Bronchial epithelial cell (primary cell): ENCODE data around the gene UCN3. TPM values are rescaled to one million over a fixed set of nuclear protein-coding genes. Genes with fewer than 3 reads are reported as not detected.

Experiments used
- DNase-seq: peaks from one replicate; pipeline ENCODE4 v3.0.0-alpha.2; 2010; ENCODE audit warnings: low read depth
- FAIRE-seq: peaks from 2 replicates; lab custom pipeline; 2011; peaks lifted over from hg19 to GRCh38; lab: Jason Lieb, UNC
- H3K27me3 ChIP-seq: 2 replicates; pipeline ENCODE4 v1.5.1; 2011; ENCODE audit warnings: low read length; ENCODE audit not compliant: control insufficient read depth, insufficient read depth
- H3K36me3 ChIP-seq: 2 replicates; pipeline ENCODE4 v1.5.1; 2011; ENCODE audit warnings: low read length; ENCODE audit not compliant: control insufficient read depth, insufficient read depth
- H3K4me3 ChIP-seq: 2 replicates; pipeline ENCODE4 v1.5.1; 2011; ENCODE audit warnings: mild to moderate bottlenecking, low read depth, low read length, control low read depth
- CTCF ChIP-seq: IDR thresholded peaks from 2 replicates; pipeline ENCODE4 v1.5.1; 2011; ENCODE audit warnings: mild to moderate bottlenecking, moderate library complexity, low read length, control low read depth, inconsistent platforms; ENCODE audit not compliant: insufficient read depth, severe bottlenecking
- total RNA-seq: library from RNA; depleted of rRNA; stranded (reverse); fragments of >200 nt; gene quantifications from 2 replicates; pipeline ENCODE4 v1.2.1, GENCODE V29; 2014

Gene UCN3
- total RNA-seq, 1 donor from 2014 or later = not detected

- FAIRE-seq = no peak
Observed at GRCh38 chr10:5395168-5395567, 30.4 kb downstream of the UCN3 start.

GRCh38 chr10:5396556-5397300 lies 32.0 kb downstream of the UCN3 start:
- no peak for TF ChIP-seq CTCF
- no peaks in the 10 kb centered on the region for H3K27me3 ChIP-seq
- DNase-seq (no peak), FAIRE-seq (no peak)
- no peak overlapping the region for H3K4me3 ChIP-seq
- H3K36me3 ChIP-seq = no peaks in the 10 kb centered on the region

More at GRCh38 chr10:5395168-5395567, 30.4 kb downstream of the UCN3 start:
- no peak for TF ChIP-seq CTCF
- Histone ChIP-seq H3K27me3 (no peaks in the 10 kb centered on the region), H3K36me3 (no peaks in the 10 kb centered on the region), H3K4me3 (no peak overlapping the region)
- DNase-seq = no peak

- no peaks in the 10 kb centered on the region for H3K36me3 ChIP-seq
- DNase-seq (no peak), FAIRE-seq (no peak)
- no peak overlapping the region for H3K4me3 ChIP-seq
- no peaks in the 10 kb centered on the region for H3K27me3 ChIP-seq
- no peak for TF ChIP-seq CTCF
Observed at GRCh38 chr10:5399332-5399731, 34.6 kb downstream of the UCN3 start.

DNA sequence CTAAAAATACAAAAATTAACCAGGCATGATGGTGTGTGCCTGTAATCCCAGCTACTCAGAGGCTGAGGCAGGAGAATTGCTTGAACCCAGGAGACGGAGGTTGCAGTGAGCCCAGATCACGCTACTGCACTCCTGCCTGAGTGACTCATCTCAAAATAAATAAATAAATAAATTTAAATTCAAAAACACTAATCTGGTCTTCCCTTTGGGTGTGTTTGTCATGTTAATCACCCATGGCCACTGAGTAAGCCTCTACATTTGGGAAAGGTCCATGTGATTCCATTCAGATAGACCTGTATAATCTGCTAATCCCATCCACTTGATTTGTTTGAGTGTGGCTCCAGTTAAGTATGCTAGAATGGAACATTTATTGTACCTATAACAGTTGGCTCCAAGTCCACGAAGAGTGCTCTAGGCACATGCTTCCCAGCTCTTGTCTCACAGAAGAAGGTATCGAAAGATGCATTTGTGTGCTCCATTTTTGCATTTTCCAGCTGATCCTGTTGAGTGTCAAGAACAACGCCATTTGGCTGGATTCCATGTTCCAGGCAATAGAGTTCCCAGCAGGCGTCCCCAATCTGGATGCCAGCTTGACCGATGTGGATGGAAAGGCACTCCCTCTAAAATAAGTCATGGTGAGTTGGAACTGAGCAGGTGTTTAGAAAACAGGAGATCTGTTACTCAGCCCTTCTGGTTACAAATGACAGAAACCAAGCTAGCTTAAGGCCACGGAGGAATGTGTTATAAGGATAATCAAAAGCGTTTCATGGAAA lies 35.9 kb downstream of the UCN3 start:
- Histone ChIP-seq H3K4me3 (no peak overlapping the region), H3K27me3 (no peaks in the 10 kb centered on the region), H3K36me3 (no peaks in the 10 kb centered on the region)
- DNase-seq = no peak
- FAIRE-seq = no peak
- no peak for TF ChIP-seq CTCF

GRCh38 chr10:5402798-5403197 lies 38.0 kb downstream of the UCN3 start:
- Histone ChIP-seq H3K27me3 (no peaks in the 10 kb centered on the region), H3K36me3 (no peaks in the 10 kb centered on the region), H3K4me3 (no peak overlapping the region)
- TF ChIP-seq CTCF = no peak
- no peak for FAIRE-seq
- no peak for DNase-seq
